ENCODE results near the gene SYNE1. TPM values are rescaled to one million over a fixed set of nuclear protein-coding genes. Genes with fewer than 3 reads are reported as not detected.
"Not testable (repeated sequence)": the region's sequence is repeated elsewhere in the genome, so short reads cannot be mapped to it uniquely, and the experiment has no call there.

SYNE1 gene
- total and polyA plus RNA-seq, 8 donors = 12.8 to 279 (median 108) TPM

DNA sequence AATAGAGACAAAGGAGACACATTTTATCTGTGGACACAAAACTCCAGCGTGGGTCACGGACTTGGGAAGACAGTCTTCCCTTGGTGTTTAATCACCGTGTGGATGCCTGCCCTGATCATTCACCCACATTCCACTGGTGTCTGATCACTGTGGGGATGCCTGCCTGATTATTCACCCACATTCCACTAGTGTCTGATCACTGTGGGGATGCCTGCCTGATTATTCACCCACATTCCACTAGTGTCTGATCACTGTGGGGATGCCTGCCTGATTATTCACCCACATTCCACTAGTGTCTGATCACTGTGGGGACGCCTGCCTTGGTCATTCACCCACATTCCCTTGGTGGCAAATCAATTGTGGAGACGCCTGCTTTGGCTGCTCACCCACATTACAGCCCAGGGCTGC is 146.2 kb downstream of the SYNE1 start:
- 73 to 92% (median 83%) methylated on average over 5 of the region's 5 CpGs for WGBS, 5 donors
- DNase-seq; H3K4me1 ChIP-seq; H3K27ac ChIP-seq; H3K4me3 ChIP-seq; H3K9me3 ChIP-seq; intact Hi-C loops (cut with DNase I; ENCODE audit: low total_unique reads); H3K27me3 ChIP-seq; H3K36me3 ChIP-seq: not testable (repeated sequence)

GRCh38 chr6:152484806-152485205 is 152.4 kb downstream of the SYNE1 start:
- intact Hi-C loops (cut with DNase I; ENCODE audit: low total_unique reads) = no loop called here
- no peaks in the 10 kb centered on the region for H3K27me3 ChIP-seq
- 54 to 63% (median 59%) methylated on average over 2 of the region's 2 CpGs for WGBS, 5 donors
- H3K36me3 ChIP-seq = peaks cover 0 to 7% (median 0%) of the 10 kb centered on the region in 4 donors
- TF ChIP-seq POLR2AphosphoS5 (IDR thresholded peaks at IDR 0.05) (no peak), EP300 (IDR thresholded peaks at IDR 0.05) (no peak), POLR2A (IDR thresholded peaks at IDR 0.05) (no peak)
- TF ChIP-seq, protein P1, sequence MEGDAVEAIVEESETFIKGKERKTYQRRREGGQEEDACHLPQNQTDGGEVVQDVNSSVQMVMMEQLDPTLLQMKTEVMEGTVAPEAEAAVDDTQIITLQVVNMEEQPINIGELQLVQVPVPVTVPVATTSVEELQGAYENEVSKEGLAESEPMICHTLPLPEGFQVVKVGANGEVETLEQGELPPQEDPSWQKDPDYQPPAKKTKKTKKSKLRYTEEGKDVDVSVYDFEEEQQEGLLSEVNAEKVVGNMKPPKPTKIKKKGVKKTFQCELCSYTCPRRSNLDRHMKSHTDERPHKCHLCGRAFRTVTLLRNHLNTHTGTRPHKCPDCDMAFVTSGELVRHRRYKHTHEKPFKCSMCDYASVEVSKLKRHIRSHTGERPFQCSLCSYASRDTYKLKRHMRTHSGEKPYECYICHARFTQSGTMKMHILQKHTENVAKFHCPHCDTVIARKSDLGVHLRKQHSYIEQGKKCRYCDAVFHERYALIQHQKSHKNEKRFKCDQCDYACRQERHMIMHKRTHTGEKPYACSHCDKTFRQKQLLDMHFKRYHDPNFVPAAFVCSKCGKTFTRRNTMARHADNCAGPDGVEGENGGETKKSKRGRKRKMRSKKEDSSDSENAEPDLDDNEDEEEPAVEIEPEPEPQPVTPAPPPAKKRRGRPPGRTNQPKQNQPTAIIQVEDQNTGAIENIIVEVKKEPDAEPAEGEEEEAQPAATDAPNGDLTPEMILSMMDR (IDR thresholded peaks at IDR 0.05) = no peak
- DNase-seq = no peak
- H3K9me3 ChIP-seq = no peaks in the 10 kb centered on the region
- no peaks in the 10 kb centered on the region for H3K4me1 ChIP-seq
- H3K4me3 ChIP-seq = no peak overlapping the region
- no peak overlapping the region for H3K27ac ChIP-seq

DNA sequence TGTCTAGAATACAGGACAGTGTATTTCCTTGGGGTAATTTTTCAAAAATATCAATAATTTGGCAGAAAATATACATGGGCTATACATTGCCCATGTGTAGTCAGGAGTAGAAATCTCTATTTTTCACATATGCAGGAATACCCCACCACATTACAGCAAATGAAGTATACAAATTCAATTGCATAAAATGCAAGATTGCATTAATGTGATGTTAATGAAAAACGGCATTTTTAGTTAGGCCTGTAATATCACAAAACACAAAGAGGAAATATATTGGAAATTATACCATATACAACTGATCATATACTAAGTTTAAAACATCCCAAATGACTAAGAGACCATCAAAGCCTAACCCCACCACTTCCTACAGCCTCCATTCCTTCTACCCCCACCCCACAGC is 154.9 kb downstream of the SYNE1 start:
- TF ChIP-seq POLR2AphosphoS5 (IDR thresholded peaks at IDR 0.05) = no peak
- no peak for TF ChIP-seq POLR2A (IDR thresholded peaks at IDR 0.05)
- TF ChIP-seq EP300 (IDR thresholded peaks at IDR 0.05) = no peak
- TF ChIP-seq, protein P1 (IDR thresholded peaks at IDR 0.05) = no peak
- peaks cover 0 to 14% (median 4%) of the 10 kb centered on the region in 4 donors for H3K36me3 ChIP-seq
- no peak for DNase-seq

DNA sequence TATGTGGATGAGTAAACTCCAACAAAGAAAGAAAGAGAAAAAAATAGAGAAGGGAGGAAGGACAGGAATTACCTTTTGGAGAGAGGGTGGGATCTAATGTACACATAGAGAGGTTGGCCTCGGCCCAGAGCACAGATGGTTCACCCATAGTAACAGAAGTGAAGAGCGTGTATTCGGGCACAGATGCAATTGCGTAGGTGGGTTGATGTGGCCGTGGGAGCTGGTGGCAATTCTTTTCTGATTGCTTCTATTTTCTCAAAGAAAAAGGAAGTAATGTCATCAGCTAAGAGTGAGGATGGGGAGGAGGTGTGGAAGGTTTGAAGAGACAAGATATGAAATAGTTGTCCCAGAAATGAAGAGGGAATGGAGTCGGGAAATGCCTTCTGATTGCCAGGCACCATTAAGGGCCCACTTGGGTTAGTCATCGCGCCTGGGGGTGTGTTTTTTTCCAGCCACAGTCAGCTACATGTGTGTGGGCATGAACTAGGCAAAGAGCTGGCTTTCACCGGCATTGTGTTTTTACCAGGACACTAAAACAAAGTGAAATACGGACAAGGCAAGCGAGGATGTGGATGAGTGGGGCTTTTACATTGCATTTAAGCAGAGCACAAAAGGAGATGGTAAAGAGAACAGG is 158.7 kb downstream of the SYNE1 start:
- Histone ChIP-seq H3K36me3 (peaks cover 0 to 14% (median 4%) of the 10 kb centered on the region in 4 donors), H3K27me3 (no peaks in the 10 kb centered on the region), H3K27ac (no peak overlapping the region), H3K4me1 (no peaks in the 10 kb centered on the region), H3K4me3 (no peak overlapping the region), H3K9me3 (peaks cover 0 to 3% (median 0%) of the 10 kb centered on the region in 4 donors)
- DNase-seq = no peak
- 92 to 95% (median 94%) methylated on average over 11 of the region's 11 CpGs for WGBS, 5 donors
- TF ChIP-seq, protein P1 (IDR thresholded peaks at IDR 0.05) = no peak
- TF ChIP-seq EP300 (IDR thresholded peaks at IDR 0.05) (no peak), POLR2AphosphoS5 (IDR thresholded peaks at IDR 0.05) (no peak), POLR2A (IDR thresholded peaks at IDR 0.05) (no peak)
- intact Hi-C loops (cut with DNase I; ENCODE audit: low total_unique reads) = no loop called here

More for the DNA sequence above, 154.9 kb downstream of the SYNE1 start:
- H3K27ac ChIP-seq = no peak overlapping the region
- 93 to 100% (median 95%) methylated on average over 1 of the region's 1 CpG for WGBS, 5 donors
- intact Hi-C loops (cut with DNase I; ENCODE audit: low total_unique reads) = no loop called here
- H3K4me1 ChIP-seq = no peaks in the 10 kb centered on the region
- no peak overlapping the region for H3K4me3 ChIP-seq
- H3K9me3 ChIP-seq = no peaks in the 10 kb centered on the region
- no peaks in the 10 kb centered on the region for H3K27me3 ChIP-seq

DNA sequence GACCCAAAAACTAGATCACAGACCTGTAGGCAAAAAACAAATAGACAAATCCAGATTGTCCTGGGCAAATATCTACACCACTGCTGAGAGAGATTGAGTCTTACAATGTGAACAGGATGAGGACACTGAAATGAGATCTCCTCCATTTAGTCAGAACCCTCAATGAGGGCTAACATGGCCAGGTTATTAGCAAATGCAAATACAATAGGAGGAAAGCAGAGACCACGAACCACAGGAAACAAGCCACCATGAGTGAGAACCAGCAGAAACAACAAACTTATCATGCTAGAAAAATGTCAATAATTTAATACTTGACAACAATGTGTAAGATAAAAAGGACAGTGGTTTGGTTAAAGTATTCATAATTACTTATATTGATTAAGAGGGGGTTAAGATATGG is 162.8 kb downstream of the SYNE1 start:
- WGBS, 5 donors = 72 to 76% (median 73%) methylated on average over 1 of the region's 1 CpG
- Histone ChIP-seq H3K4me1 (no peaks in the 10 kb centered on the region), H3K9me3 (peaks cover 0 to 3% (median 0%) of the 10 kb centered on the region in 4 donors), H3K4me3 (no peak overlapping the region), H3K27me3 (no peaks in the 10 kb centered on the region), H3K36me3 (peaks cover 0 to 14% (median 0%) of the 10 kb centered on the region in 4 donors), H3K27ac (no peak overlapping the region)
- TF ChIP-seq EP300 (IDR thresholded peaks at IDR 0.05) = no peak
- TF ChIP-seq, protein P1 (IDR thresholded peaks at IDR 0.05) = no peak
- intact Hi-C loops (cut with DNase I; ENCODE audit: low total_unique reads) = no loop called here
- no peak for DNase-seq
